Non-pigmented ciliary epithelial cell (primary cell): Measurements from ENCODE around the gene COPS3.
"Not testable (repeated sequence)": the region's sequence is repeated elsewhere in the genome, so short reads cannot be mapped to it uniquely, and the experiment has no call there.

Experiments used
- DNase-seq: peaks from one replicate; pipeline ENCODE4 v3.0.0-alpha.2; 2010; ENCODE audit warnings: low read depth

Gene COPS3

DNA sequence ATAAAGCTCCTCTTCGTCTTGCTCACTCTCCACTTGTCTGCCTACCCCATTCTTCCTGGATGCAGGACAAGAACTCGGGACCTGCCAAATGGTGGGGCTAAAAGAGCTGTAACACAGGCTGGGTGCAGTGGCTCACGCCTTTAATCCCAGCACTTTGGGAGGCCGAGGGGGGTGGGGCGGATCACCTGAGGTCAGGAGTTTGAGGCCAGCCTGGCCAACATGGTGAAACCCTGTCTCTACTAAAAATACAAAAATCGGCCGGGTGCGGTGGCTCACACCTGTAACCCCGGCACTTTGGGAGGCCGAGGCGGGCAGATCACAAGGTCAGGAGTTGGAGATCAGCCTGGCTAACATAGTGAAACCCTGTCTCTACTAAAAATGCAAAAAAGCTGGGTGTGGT lies 20.6 kb upstream of the COPS3 start:
- DNase-seq = not testable (repeated sequence)

GRCh38 chr17:17300624-17301568 lies 19.9 kb upstream of the COPS3 start:
- no peak for DNase-seq

- no peak for DNase-seq
These were observed 17.1 kb upstream of the COPS3 start for GRCh38 chr17:17298108-17298507.

DNA sequence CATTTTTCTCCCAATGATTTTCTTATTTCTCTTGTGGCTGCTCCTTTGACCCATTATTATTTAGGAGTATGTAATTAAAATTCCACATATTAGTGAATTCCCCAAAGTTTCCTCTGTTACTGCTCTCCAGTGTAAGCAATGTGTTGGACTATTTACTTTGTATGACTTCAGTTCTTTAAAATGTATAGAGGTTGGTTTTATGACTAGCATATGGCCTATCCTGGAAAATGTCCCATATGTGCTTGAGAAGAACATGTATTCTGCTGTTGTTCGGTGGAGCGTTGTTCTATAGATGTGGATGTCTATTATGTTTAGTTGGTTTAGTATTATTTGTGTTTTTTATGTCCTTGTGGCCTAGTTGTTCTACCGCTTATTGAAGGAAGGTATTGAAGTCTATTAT lies 16.2 kb upstream of the COPS3 start:
- DNase-seq = no peak

DNA sequence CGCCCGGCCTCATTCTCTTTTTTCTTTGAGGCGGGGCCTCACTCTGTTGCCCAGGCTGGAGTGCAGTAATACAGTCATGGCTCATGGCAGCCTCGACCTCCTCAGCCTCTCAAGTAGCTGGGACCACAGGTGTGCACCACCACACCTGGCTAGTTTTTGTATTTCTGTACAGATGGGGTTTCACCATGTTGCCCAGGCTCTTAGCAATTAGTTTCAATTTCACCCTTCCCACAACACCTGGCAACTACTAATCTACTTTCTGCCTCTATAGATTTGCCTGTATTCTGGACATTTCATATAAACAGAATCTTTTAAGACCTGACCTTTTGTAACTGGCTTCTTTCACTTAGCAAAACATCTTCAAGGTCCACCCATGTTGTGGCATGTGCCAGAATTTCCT lies 14.1 kb upstream of the COPS3 start:
- DNase-seq = no peak

DNA sequence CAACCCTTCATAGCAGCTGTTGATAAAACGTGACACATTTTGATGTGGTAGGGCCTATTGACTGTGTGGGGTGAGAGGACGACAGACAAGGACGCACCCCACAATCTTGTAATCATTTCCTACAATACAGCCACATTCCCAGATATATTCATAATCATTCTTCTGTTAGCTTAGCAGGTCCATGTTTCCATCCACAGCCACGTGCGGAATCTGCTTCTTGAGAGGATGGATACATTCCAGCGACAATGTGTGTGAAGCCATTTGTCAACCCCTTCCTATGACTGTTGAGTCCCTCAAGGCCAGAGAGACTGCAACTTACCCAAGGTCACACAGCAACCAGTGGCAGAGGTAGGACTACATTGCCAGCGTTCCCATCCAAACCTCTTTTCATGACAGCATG lies 8.7 kb upstream of the COPS3 start:
- no peak for DNase-seq

- no peak for DNase-seq
These were observed 8.0 kb upstream of the COPS3 start for GRCh38 chr17:17289086-17289485.

DNA sequence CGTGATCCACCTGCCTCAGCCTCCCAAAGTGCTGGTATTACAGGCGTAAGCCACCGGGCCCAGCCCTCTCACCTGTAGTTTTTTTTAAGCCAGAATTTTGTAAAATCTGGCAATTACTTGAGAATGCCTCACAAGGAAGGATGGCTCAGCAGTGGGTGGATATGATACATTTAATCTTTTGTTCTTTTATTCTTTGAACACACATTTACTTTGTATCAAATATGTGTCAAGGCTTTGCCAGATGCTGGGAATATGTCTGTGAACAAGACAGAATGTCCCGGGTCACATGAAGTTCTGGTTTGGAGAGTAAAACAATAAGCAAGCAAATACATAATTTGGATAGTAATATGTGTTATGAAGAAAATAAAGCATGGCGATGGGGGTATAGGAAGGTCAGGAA lies 4.9 kb upstream of the COPS3 start:
- no peak for DNase-seq

GRCh38 chr17:17279316-17279715 lies 1.7 kb downstream of the COPS3 start:
- no peak for DNase-seq

- not testable (repeated sequence) for DNase-seq
These were observed 3.6 kb downstream of the COPS3 start for GRCh38 chr17:17277431-17277830.

DNA sequence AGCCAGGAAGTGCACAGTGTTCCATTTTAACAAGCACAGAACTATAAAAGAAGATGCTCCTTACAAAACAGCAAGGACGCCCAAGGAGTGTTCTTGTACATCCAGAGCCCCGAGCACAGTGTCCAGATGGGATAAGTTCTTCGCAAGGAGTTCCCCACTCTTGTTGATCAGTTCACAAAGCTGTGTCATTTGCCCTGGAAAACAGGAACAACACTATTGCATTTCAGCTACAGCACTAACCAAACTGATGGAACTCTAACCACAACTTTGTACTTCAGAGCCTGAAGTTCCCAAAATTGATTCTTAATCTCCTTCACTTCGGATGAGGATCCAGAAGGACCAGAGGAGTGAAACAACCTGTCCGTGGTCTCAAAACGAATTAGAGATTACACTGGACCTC lies 5.1 kb downstream of the COPS3 start:
- DNase-seq = no peak

DNA sequence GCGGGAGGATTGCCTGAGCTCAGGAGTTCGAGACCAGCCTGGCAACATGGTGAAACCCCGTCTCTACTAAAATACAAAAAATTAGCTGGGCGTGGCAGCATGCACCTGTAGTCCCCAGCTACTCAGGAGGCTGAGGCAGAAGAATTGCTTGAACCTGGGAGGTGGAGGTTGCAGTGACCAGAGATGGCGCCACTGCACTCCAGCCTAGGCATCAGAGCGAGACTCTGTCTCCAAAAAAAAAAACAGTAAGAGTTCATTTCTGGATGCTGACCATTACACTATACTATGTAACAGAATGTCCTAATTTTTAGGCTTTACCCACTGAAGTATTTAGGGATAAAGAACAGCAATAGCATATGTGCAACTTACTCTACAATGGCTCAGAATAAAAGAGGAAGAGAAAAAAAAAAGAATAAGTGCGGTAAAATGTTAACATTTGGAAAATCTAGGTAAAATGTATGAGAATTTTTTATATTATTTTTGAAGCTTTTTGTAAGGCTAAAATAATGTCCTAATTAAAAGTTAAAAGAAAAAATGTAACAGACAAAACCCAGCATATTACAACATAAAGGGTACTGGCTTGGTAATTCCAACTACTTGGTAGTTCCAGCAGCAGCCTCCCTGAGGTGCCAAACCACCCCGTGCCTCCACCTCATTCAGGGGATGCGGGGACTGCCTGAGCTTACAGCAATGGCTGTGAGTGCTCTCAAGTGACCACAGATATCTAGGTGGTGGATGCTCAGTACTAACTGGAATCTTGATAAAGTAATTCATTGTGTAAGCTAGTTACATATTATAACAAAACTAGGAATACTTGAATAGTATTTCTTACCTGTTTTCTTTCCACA lies 10.9 kb downstream of the COPS3 start:
- DNase-seq = no peak

DNA sequence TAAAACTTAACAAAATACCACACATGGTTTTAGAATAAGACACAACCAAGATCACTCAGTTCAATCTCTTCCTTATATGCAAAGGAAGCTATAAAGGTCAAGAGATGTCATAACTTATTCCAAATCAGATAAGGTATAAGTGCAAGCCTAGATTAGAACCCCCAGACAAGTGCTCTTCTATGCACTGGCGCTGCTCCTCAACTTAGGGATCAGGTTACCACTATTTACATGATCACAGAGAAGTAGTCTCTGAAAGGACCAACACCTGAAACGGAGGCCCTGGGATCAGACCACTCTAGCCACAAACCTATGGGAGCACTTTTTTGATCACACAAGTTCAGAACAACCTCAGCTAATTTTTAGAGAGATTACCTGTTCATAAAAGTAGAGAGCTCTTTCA lies 16.6 kb downstream of the COPS3 start:
- DNase-seq = no peak

- DNase-seq = no peak
These were observed 22.0 kb downstream of the COPS3 start for GRCh38 chr17:17258998-17259397.

GRCh38 chr17:17258011-17258410 lies 23.0 kb downstream of the COPS3 start:
- DNase-seq = no peak

DNA sequence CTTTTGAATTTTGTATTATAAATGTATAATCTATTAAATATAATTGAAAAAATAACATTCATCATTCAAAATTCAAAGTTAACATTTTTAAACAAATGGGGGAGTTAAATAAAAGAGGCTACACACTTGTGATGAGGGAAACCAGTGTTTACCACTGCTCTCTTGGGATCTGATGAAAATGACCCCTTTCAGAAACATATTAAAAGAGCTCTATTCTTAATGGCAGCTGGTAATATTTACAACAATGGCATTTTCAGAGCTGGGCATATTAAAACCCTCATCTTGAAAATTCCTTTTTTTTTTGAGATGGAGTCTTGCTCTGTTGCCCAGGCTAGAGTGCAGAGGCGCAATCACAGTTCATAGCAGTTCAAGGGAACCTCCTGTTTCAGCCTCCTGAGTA lies 24.7 kb downstream of the COPS3 start:
- DNase-seq = no peak

DNA sequence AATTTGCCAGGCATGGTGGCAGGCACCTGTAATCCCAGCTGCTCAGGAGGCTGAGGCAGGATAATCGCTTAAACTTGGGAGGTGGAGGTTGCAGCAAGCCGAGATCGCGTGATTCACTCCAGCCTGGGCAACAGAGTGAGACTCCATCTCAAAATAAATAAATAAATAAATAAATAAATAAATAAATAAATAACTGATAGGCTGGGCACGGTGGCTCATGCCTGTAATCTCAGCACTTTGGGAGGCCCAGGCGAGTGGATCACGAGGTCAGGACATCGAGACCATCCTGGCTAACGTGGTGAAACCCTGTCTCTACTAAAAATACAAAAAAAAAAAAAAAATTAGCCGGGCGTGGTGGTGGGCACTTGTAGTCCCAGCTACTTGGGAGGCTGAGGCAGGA lies 25.4 kb downstream of the COPS3 start:
- DNase-seq = not testable (repeated sequence)

DNA sequence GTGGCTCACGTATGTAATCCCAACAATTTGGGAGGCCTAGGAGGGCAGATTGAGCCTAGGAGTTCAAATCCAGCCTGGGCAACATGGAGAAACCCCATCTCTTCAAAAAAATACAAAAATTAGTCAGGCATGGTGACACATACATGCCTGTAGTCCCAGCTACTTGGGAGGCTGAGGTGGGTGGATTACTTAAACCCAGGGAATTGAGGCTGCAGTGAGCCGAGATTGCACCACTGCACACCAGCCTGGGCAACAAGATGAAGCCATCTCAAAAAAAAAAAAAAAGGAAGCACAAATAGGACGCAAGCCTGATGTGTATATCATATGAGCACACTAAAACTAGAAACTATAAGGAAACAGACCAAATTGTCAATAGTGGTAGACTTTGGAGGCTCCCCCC lies 27.0 kb downstream of the COPS3 start:
- DNase-seq = no peak

DNA sequence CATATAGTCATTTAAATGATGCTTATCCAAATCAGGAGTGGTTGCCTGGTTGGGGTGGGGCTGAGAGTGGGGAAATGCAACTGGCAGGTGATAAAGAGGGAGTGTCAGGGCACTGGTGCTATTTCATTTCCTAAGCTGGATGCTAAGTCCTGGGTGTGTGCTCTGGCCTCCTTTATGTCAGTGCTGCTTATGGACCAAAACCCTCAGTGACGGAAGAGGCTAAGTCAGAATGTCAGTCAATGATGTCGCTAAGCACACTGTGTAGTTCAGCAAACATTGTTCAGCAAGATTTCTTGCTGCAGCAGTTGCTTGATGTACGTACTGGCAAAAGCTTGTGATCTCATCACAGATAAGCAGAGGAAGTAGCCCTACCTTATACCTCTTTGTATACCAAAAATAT lies 27.6 kb downstream of the COPS3 start:
- no peak for DNase-seq

DNA sequence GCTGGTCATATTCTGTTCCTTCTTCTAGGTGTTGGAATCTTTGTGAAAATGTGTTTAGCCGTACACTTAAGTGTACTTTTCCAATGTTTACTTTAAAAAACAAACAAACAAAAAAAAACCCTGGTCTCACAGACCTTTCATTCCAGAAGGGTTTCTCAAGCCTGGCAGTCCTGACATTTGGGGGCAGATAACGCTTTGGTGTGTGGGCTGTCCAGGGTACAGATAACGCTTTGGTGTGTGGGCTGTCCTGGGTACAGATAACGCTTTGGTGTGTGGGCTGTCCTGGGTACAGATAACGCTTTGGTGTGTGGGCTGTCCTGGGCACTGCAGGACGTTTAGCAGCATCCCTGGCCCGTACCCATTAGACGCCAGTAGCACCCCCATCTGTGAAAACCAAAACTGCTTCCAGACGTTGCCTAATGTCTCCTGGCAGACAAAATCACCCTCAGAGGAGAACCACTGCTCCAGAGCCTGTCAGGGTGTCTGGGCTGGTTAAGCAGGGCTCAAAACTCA lies 28.8 kb downstream of the COPS3 start:
- no peak for DNase-seq

DNA sequence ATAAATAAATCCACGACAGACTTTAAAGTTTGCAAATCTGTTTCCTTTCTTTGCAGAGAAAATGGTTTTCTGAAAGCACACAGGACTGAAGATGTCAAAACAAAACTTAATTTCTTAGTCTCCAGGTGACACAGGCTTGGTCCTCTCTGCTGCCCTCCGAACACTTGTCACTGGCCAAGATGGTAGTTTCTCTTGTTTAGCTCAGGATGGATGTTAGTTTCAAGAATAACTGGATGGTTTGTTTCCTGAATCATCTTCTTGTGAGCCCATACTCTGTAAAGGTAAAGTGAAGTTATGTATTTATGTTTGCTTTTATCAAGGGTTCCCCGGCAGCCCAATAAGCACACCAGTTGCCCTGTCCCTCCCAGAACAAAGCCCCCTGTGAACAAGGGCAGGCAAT lies 34.2 kb downstream of the COPS3 start:
- DNase-seq = no peak

DNA sequence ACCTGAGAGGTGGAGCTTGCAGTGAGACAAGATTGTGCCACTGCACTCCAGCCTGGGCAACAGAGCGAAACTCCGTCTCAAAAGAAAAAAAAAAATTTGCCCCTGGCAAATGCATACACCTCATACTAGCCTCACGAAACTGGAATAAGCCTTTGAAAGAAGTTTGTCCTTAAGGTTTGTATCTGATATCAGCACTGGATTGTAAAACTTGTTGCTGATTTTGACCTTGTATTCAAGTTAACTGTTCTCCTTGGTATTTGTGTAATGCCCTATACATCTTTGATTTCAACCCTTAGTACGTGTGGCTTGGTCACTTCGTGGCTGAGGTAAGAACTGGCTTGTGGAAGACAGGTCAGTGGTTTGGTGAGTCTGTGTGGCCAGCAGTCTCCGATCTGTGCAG lies 37.9 kb downstream of the COPS3 start:
- DNase-seq = no peak

GRCh38 chr17:17242246-17242645 lies 38.8 kb downstream of the COPS3 start:
- DNase-seq = no peak
